K562 (cell line): ENCODE results near the gene ENO3. TPM values are rescaled to one million over a fixed set of nuclear protein-coding genes. Genes with fewer than 3 reads are reported as not detected.

Experiments used
- ATF6 ChIP-seq: sonication (generic); formaldehyde crosslinking; IDR thresholded peaks from 2 replicates; pipeline ENCODE4 v1.4.0; 2020; ENCODE audit warnings: mild to moderate bottlenecking, missing genetic modification reagents
- BCL6 ChIP-seq: fragments of 250-450 bp; sonication (Bioruptor Pico); IDR thresholded peaks from 2 replicates; pipeline ENCODE4 v1.4.0; 2020
- ETS2 ChIP-seq: IDR thresholded peaks from 2 replicates; pipeline ENCODE4 v1.6.1; 2016; ENCODE audit warnings: borderline replicate concordance, missing genetic modification characterization, mild to moderate bottlenecking, moderate library complexity, missing compliant biosample characterization; ENCODE audit not compliant: poor library complexity, severe bottlenecking
- EZH2 ChIP-seq: IDR thresholded peaks from 2 replicates; pipeline ENCODE4 v1.6.1; 2012; ENCODE audit warnings: low read depth, mild to moderate bottlenecking, inconsistent platforms, low read length, borderline replicate concordance
- ILF3 ChIP-seq: fragments of 450-650 bp; IDR thresholded peaks from 2 replicates; pipeline ENCODE4 v1.6.1; 2018; ENCODE audit warnings: antibody characterized with exemption, mild to moderate bottlenecking, moderate library complexity, borderline replicate concordance
- NR1H2 ChIP-seq: sonication (generic); formaldehyde crosslinking; IDR thresholded peaks from 2 replicates; pipeline ENCODE4 v1.4.0; 2020; ENCODE audit warnings: mild to moderate bottlenecking, missing genetic modification reagents
- NR3C1 ChIP-seq: sonication (generic); formaldehyde crosslinking; IDR thresholded peaks from 2 replicates; pipeline ENCODE4 v1.8.1; 2022; ENCODE audit warnings: missing genetic modification reagents
- RBFOX2 ChIP-seq: fragments of 200-400 bp; formaldehyde crosslinking; IDR thresholded peaks from 2 replicates; pipeline ENCODE4 v1.6.1; 2017; ENCODE audit warnings: low read depth, mild to moderate bottlenecking, low read length, moderate library complexity
- SNRNP70 ChIP-seq: fragments of 200-400 bp; formaldehyde crosslinking; optimal IDR thresholded peaks from 2 replicates; pipeline ENCODE3; 2017; ENCODE audit warnings: low read depth, low read length
- SOX6 ChIP-seq: fragments of 450-650 bp; IDR thresholded peaks from 2 replicates; pipeline ENCODE4 v1.6.1; 2014; ENCODE audit warnings: mild to moderate bottlenecking
- ZNF224 ChIP-seq: sonication (generic); formaldehyde crosslinking; IDR thresholded peaks from 2 replicates; pipeline ENCODE4 v1.8.0; 2022; ENCODE audit warnings: mild to moderate bottlenecking, missing genetic modification reagents
- ZNF263 ChIP-seq: sonication (generic); formaldehyde crosslinking; IDR thresholded peaks from 2 replicates; pipeline ENCODE4 v1.8.0; 2022; ENCODE audit warnings: mild to moderate bottlenecking, missing genetic modification reagents, borderline replicate concordance
- ZNF436 ChIP-seq: fragments of 250-450, 450-650 bp; sonication (Bioruptor Pico); formaldehyde crosslinking; IDR thresholded peaks from 2 replicates; pipeline ENCODE4 v1.7.0; 2020; ENCODE audit warnings: mild to moderate bottlenecking
- ZNF444 ChIP-seq: fragments of 250-450 bp; sonication (Bioruptor Pico); IDR thresholded peaks from 2 replicates; pipeline ENCODE4 v1.4.0; 2020; ENCODE audit warnings: mild to moderate bottlenecking, moderate library complexity
- ZNF592 ChIP-seq: fragments of 450-650 bp; IDR thresholded peaks from 2 replicates; pipeline ENCODE4 v1.6.1; 2017; ENCODE audit warnings: antibody characterized with exemption, mild to moderate bottlenecking
- polyA plus RNA-seq, 8 experiments: library from polyadenylated mRNA; depleted of rRNA in 4 of 8; stranded (reverse) in 5 of 8; unstranded in 3 of 8; fragments of >200 nt; fragmentation: Nextera tagmentation in 2 of 8; fragmentation: Illumina TruSeq in 1 of 8; extraction: Ambion mirVana in 2 of 8; extraction: Trizol in 1 of 8; gene quantifications; 2 replicates each; pipeline versions ENCODE4 v1.2.1 to v1.2.3, GENCODE V29; 2011 to 2014; ENCODE audit warnings: inconsistent platforms in 1 of 8, missing spikeins in 1 of 8
- total RNA-seq, 7 experiments: library from RNA; depleted of rRNA in 6 of 7; stranded (reverse); fragments of >200 nt in 6 of 7; fragmentation: Illumina TruSeq in 2 of 7; extraction: Trizol in 2 of 7; gene quantifications; 2 replicates each; pipeline versions ENCODE4 v1.2.1 to v1.2.3, GENCODE V29; 2011 to 2021; ENCODE audit warnings: low replicate concordance in 1 of 7
- TF ChIP-seq, protein P1 (sequence below): sonication (generic); formaldehyde crosslinking; IDR thresholded peaks from 2 replicates; pipeline ENCODE4 v1.8.0; 2022; ENCODE audit warnings: missing genetic modification reagents, mild to moderate bottlenecking, borderline replicate concordance

ENO3 gene
- total and polyA plus RNA-seq, 9 of the 15 experiments (the other 6 are each of a cell fraction or from before 2014, with no cell fraction given): 5.7 to 17.2 (median 9.9) TPM

- TF ChIP-seq SNRNP70 (no peak), ILF3 (no peak), ZNF263 (CRISPR knock-in tag) (no peak), BCL6 (CRISPR knock-in tag) (0 out of 2 replicates have a peak, but pooled peaks have one; percentile 50), NR1H2 (CRISPR knock-in tag) (no peak), ZNF592 (peak; percentile 43), ZNF224 (no peak), SOX6 (no peak), RBFOX2 (peak; percentile 75), EZH2 (no peak), NR3C1 (CRISPR knock-in tag) (no peak), ETS2 (tag) (no peak), ZNF444 (CRISPR knock-in tag) (no peak), ATF6 (no peak), ZNF436 (no peak)
- TF ChIP-seq, protein P1, sequence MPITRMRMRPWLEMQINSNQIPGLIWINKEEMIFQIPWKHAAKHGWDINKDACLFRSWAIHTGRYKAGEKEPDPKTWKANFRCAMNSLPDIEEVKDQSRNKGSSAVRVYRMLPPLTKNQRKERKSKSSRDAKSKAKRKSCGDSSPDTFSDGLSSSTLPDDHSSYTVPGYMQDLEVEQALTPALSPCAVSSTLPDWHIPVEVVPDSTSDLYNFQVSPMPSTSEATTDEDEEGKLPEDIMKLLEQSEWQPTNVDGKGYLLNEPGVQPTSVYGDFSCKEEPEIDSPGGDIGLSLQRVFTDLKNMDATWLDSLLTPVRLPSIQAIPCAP (CRISPR knock-in tag): no peak
Measured at GRCh38 chr17:4949321-4950074, 1.4 kb upstream of the ENO3 start (continued).
